OCI-LY1 (cell line): ENCODE results near the gene TUBA4B.
"Not testable (repeated sequence)": the region's sequence is repeated elsewhere in the genome, so short reads cannot be mapped to it uniquely, and the experiment has no call there.

Source experiments
- H2AFZ ChIP-seq: fragments of 200-600 bp; sonication (generic), shearing (Covaris generic); 2 replicates; pipeline ENCODE4 v1.6.0; 2014; ENCODE audit warnings: antibody characterized with exemption, mild to moderate bottlenecking, low read length
- H3F3A ChIP-seq: fragments of 200-600 bp; sonication (generic), shearing (Covaris generic); 2 replicates; pipeline ENCODE4 v1.6.0; 2014; ENCODE audit warnings: mild to moderate bottlenecking, antibody characterized with exemption, low read length, moderate library complexity; ENCODE audit not compliant: insufficient read depth
- H3K27ac ChIP-seq: fragments of 200-600 bp; sonication (generic); 2 replicates; pipeline ENCODE4 v1.5.1; 2014; ENCODE audit warnings: low read length, mixed run types, mild to moderate bottlenecking, low read depth; ENCODE audit not compliant: poor library complexity, severe bottlenecking
- H3K27me3 ChIP-seq: fragments of 200-600 bp; sonication (generic); 2 replicates; pipeline ENCODE4 v1.6.0; 2014; ENCODE audit warnings: antibody characterized with exemption, mild to moderate bottlenecking, low read length, moderate library complexity; ENCODE audit not compliant: insufficient read depth
- H3K36me3 ChIP-seq: fragments of 200-600 bp; sonication (generic); 2 replicates; pipeline ENCODE4 v1.6.1; 2014; ENCODE audit warnings: mild to moderate bottlenecking, antibody characterized with exemption, low read length, moderate library complexity, mixed read lengths; ENCODE audit not compliant: insufficient read depth
- H3K4me1 ChIP-seq: fragments of 200-600 bp; sonication (generic); 2 replicates; pipeline ENCODE4 v1.5.1; 2014; ENCODE audit warnings: mild to moderate bottlenecking, low read length, moderate library complexity; ENCODE audit not compliant: insufficient read depth, severe bottlenecking
- H3K4me2 ChIP-seq: fragments of 200-600 bp; sonication (generic), shearing (Covaris generic); 2 replicates; pipeline ENCODE4 v1.6.1; 2014; ENCODE audit warnings: low read length
- H3K4me3 ChIP-seq: fragments of 200-600 bp; sonication (generic); 2 replicates; pipeline ENCODE4 v1.5.1; 2014; ENCODE audit warnings: low read length, low read depth, mild to moderate bottlenecking, mixed read lengths; ENCODE audit not compliant: poor library complexity, severe bottlenecking
- H3K79me2 ChIP-seq: fragments of 200-600 bp; shearing (Covaris generic); 2 replicates; pipeline ENCODE4 v1.6.1; 2016; ENCODE audit warnings: mixed run types, low read length, mixed read lengths; ENCODE audit not compliant: insufficient read depth
- H3K9ac ChIP-seq: fragments of 200-600 bp; sonication (generic), shearing (Covaris generic); 2 replicates; pipeline ENCODE4 v1.6.1; 2014; ENCODE audit warnings: mild to moderate bottlenecking, low read length, mixed read lengths
- H3K9me2 ChIP-seq: fragments of 200-600 bp; sonication (generic), shearing (Covaris generic); 2 replicates; pipeline ENCODE4 v1.6.1; 2014; ENCODE audit warnings: low read depth, mild to moderate bottlenecking, low read length, mixed read lengths
- H3K9me3 ChIP-seq: fragments of 200-600 bp; shearing (Covaris generic); 2 replicates; pipeline ENCODE4 v1.6.1; 2014; ENCODE audit warnings: low read length, mixed read lengths
- H4K20me1 ChIP-seq: fragments of 200-600 bp; sonication (generic), shearing (Covaris generic); 2 replicates; pipeline ENCODE4 v1.6.0; 2016; ENCODE audit warnings: mild to moderate bottlenecking, low read length; ENCODE audit not compliant: insufficient read depth
- EZH2 ChIP-seq: fragments of 200-600 bp; sonication (generic), shearing (Covaris generic); IDR thresholded peaks from 2 replicates; pipeline ENCODE4 v1.8.0; 2017; ENCODE audit warnings: borderline replicate concordance, mixed run types, mild to moderate bottlenecking, antibody characterized with exemption, low read length, moderate library complexity, mixed read lengths
- TF ChIP-seq, protein P1 (sequence below): fragments of 200-600 bp; sonication (generic), shearing (Covaris generic); IDR thresholded peaks from 2 replicates; pipeline ENCODE4 v1.5.1; 2017; ENCODE audit warnings: mild to moderate bottlenecking, antibody characterized with exemption, low read length, moderate library complexity, mixed read lengths

TUBA4B gene

DNA sequence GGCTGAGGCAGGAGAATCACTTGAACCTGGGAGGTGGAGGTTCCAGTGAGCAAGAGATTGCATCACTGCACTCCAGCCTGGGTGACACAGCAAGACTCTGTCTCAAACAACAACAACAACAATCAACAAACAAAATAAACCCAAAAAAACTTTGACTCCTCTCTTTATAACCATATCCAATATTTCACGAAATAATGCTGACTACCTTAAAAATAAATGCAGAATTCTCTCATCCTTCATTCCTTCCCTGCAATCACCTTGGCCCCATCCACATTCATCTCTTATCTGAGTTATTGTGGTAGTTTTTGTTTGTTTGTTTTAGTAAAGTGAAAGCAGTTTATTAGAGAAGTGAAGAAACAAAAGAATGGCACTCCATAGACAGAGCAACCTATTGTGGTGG lies 53.0 kb downstream of the TUBA4B start:
- no peaks in the 10 kb centered on the region for H3F3A ChIP-seq
- TF ChIP-seq EZH2, result no peak
- TF ChIP-seq, protein P1, sequence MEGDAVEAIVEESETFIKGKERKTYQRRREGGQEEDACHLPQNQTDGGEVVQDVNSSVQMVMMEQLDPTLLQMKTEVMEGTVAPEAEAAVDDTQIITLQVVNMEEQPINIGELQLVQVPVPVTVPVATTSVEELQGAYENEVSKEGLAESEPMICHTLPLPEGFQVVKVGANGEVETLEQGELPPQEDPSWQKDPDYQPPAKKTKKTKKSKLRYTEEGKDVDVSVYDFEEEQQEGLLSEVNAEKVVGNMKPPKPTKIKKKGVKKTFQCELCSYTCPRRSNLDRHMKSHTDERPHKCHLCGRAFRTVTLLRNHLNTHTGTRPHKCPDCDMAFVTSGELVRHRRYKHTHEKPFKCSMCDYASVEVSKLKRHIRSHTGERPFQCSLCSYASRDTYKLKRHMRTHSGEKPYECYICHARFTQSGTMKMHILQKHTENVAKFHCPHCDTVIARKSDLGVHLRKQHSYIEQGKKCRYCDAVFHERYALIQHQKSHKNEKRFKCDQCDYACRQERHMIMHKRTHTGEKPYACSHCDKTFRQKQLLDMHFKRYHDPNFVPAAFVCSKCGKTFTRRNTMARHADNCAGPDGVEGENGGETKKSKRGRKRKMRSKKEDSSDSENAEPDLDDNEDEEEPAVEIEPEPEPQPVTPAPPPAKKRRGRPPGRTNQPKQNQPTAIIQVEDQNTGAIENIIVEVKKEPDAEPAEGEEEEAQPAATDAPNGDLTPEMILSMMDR, result no peak
- no peaks in the 10 kb centered on the region for H3K4me1 ChIP-seq
- no peaks in the 10 kb centered on the region for H3K9me2 ChIP-seq
- no peak overlapping the region for H2AFZ ChIP-seq
- H3K4me2 ChIP-seq, result no peak overlapping the region
- H3K9ac ChIP-seq, result no peak overlapping the region
- no peaks in the 10 kb centered on the region for H3K36me3 ChIP-seq
- no peaks in the 10 kb centered on the region for H3K27me3 ChIP-seq
- H3K9me3 ChIP-seq, result no peaks in the 10 kb centered on the region
- no peaks in the 10 kb centered on the region for H3K79me2 ChIP-seq
- H4K20me1 ChIP-seq, result no peaks in the 10 kb centered on the region
- no peak overlapping the region for H3K27ac ChIP-seq
- no peak overlapping the region for H3K4me3 ChIP-seq

DNA sequence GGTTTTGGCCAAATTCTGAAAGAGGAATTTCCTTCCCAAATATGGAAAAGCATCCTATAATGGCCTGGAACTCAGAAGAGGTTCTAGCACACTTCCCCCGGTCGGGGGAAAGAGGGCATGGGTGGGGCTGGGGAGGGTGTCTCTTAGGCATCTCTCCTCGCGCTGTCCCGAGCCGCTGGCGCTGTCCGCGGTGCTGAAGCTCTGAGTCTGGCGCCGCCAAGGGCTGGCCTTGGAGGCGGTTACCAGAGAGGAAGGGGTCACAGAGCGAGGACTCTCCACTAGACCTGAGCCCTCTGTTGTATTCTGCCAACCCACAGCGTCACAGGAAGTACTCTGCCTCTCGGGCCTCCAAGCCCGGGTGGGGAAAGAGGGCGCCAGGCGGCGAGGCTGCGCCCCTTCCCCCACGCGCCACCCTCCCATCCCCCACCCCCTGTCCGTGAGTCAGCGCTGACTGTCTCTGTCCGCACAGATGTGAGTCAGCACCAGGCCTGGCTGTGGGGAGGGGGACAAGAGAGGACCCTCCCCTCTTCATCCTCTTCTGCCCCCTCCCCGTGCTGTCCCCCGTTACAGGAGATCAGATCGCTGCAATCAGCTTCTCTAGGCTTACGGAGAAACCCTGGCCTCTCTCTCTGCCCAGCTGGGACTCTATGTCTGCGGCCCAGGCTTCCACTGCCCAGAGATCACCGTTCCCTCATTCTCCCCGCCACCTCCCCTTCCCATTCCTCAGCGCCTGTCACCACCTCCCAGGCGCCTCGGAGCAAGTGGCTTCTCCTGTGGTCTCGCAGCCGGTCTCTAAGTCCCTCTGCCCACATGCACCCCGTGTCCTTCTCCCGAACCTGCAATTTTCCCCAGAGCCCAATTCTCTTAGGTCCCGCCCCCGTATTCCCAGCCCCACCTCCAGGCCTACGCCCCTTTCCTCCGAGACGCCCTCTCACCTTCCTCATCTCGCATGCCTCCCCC lies 55.4 kb downstream of the TUBA4B start:
- Histone ChIP-seq H3K27me3 (no peaks in the 10 kb centered on the region), H3K9me3 (no peaks in the 10 kb centered on the region), H3K36me3 (no peaks in the 10 kb centered on the region), H3K79me2 (no peaks in the 10 kb centered on the region), H3K4me3 (no peak overlapping the region), H3F3A (no peaks in the 10 kb centered on the region), H4K20me1 (no peaks in the 10 kb centered on the region), H3K9ac (no peak overlapping the region), H3K4me1 (no peaks in the 10 kb centered on the region), H3K4me2 (no peak overlapping the region), H3K27ac (no peak overlapping the region), H3K9me2 (no peaks in the 10 kb centered on the region), H2AFZ (no peak overlapping the region)
- TF ChIP-seq, protein P1, result no peak
- no peak for TF ChIP-seq EZH2

- H3K9me3 ChIP-seq, result no peaks in the 10 kb centered on the region
- no peak within 1 kb of the TSS for H2AFZ ChIP-seq
- H3K4me3 ChIP-seq, result no peak within 1 kb of the TSS
- no peak within 1 kb of the TSS for H3K4me2 ChIP-seq
- H3K36me3 ChIP-seq, result no peaks in the 10 kb centered on the region; the same call in 1 of the 2 replicates
- no peak within 1 kb of the TSS for H3K9ac ChIP-seq
- no peaks in the 10 kb centered on the region for H3K79me2 ChIP-seq
- H3K4me1 ChIP-seq, result no peaks in the 10 kb centered on the region
- H3K27me3 ChIP-seq, result no peaks in the 10 kb centered on the region
- no peak within 1 kb of the TSS for H3K27ac ChIP-seq
- no peaks in the 10 kb centered on the region for H4K20me1 ChIP-seq
- TF ChIP-seq EZH2, result no peak
- TF ChIP-seq, protein P1, result no peak
- no peaks in the 10 kb centered on the region for H3F3A ChIP-seq
- H3K9me2 ChIP-seq, result no peaks in the 10 kb centered on the region
These were observed 56.2 kb downstream of the TUBA4B start, which contains the start of gene PTPRN for GRCh38 chr2:219309278-219309677. TSS of gene PTPRN (minus strand) at chr2:219309401. CDS start at chr2:219309332, 69 bp downstream.

- not testable (repeated sequence) for H3K27me3 ChIP-seq, H3K4me3 ChIP-seq, H2AFZ ChIP-seq, H3K27ac ChIP-seq, H3K9ac ChIP-seq, H3K4me2 ChIP-seq, H3F3A ChIP-seq, H3K9me2 ChIP-seq, H3K79me2 ChIP-seq, H4K20me1 ChIP-seq, H3K4me1 ChIP-seq, H3K36me3 ChIP-seq, H3K9me3 ChIP-seq
These were observed 59.7 kb downstream of the TUBA4B start for GRCh38 chr2:219312683-219313263.
